K562 (cell line): ENCODE data around the gene MYL5. TPM values are rescaled to one million over a fixed set of nuclear protein-coding genes. Genes with fewer than 3 reads are reported as not detected.

Source experiments
- CBFB ChIP-seq: sonication (generic); formaldehyde crosslinking; IDR thresholded peaks from 2 replicates; pipeline ENCODE4 v1.4.0; 2020; ENCODE audit warnings: mild to moderate bottlenecking, missing genetic modification reagents
- CBX3 ChIP-seq, 2 experiments: IDR thresholded peaks; 1 replicate in 1 of 2; 2 replicates in 1 of 2; pipeline ENCODE4 v1.6.1; 2012; ENCODE audit warnings: inconsistent platforms in 2 of 2, low read length in 2 of 2, borderline replicate concordance in 1 of 2, control low read depth in 1 of 2
- COPS2 ChIP-seq: fragments of 450-650 bp; conservative IDR thresholded peaks from 2 replicates; pipeline ENCODE4 v1.6.1; 2016; ENCODE audit warnings: mild to moderate bottlenecking, moderate library complexity
- FOXP1 ChIP-seq: sonication (generic); formaldehyde crosslinking; IDR thresholded peaks from 2 replicates; pipeline ENCODE4 v1.8.0; 2022; ENCODE audit warnings: mild to moderate bottlenecking, missing genetic modification reagents
- GATAD2B ChIP-seq: fragments of 450-650 bp; IDR thresholded peaks from 2 replicates; pipeline ENCODE4 v1.6.1; 2017; ENCODE audit warnings: mild to moderate bottlenecking, borderline replicate concordance
- L3MBTL2 ChIP-seq: fragments of 450-650 bp; IDR thresholded peaks from 2 replicates; pipeline ENCODE4 v1.6.1; 2016; ENCODE audit warnings: mild to moderate bottlenecking, moderate library complexity
- MAFK ChIP-seq: IDR thresholded peaks from 2 replicates; pipeline ENCODE4 v1.6.1; 2011; ENCODE audit warnings: low read length, improper control_type of control experiment
- MCM5 ChIP-seq: fragments of 450-650 bp; IDR thresholded peaks from 2 replicates; pipeline ENCODE4 v1.6.1; 2016; ENCODE audit warnings: low read depth
- MTF1 ChIP-seq: fragments of 250-450 bp; sonication (Bioruptor Pico); IDR thresholded peaks from 2 replicates; pipeline ENCODE4 v1.9.0; 2021; ENCODE audit warnings: moderate library complexity, mild to moderate bottlenecking, inconsistent platforms, borderline replicate concordance
- MXI1 ChIP-seq: IDR thresholded peaks from 2 replicates; pipeline ENCODE4 v1.6.1; 2011; ENCODE audit warnings: low read depth, mild to moderate bottlenecking, improper control_type of control experiment, low read length
- NR3C1 ChIP-seq: sonication (generic); formaldehyde crosslinking; IDR thresholded peaks from 2 replicates; pipeline ENCODE4 v1.8.1; 2022; ENCODE audit warnings: missing genetic modification reagents
- RBM39 ChIP-seq: fragments of 200-400 bp; formaldehyde crosslinking; optimal IDR thresholded peaks from 2 replicates; pipeline ENCODE3; 2018; ENCODE audit warnings: low read depth, low read length
- RFX5 ChIP-seq: IDR thresholded peaks from 2 replicates; pipeline ENCODE4 v1.6.1; 2011; ENCODE audit warnings: low read depth, mild to moderate bottlenecking, improper control_type of control experiment, low read length
- RUNX1 ChIP-seq: sonication (generic); IDR thresholded peaks from 2 replicates; pipeline ENCODE4 v1.6.1; 2016; ENCODE audit warnings: antibody characterized with exemption, low read depth
- TCFL5 ChIP-seq: fragments of 250-450 bp; sonication (Bioruptor Pico); conservative IDR thresholded peaks from 2 replicates; pipeline ENCODE4 v1.6.1; 2021; ENCODE audit warnings: mild to moderate bottlenecking, moderate library complexity, matching md5 sums
- TEAD4 ChIP-seq, 2 experiments: sonication (generic) in 1 of 2; formaldehyde crosslinking in 1 of 2; IDR thresholded peaks; 2 replicates each; pipeline versions ENCODE4 v1.6.1 to v1.8.0; 2012 to 2022; ENCODE audit warnings: borderline replicate concordance in 1 of 2, inconsistent platforms in 1 of 2, low read length in 1 of 2, mild to moderate bottlenecking in 1 of 2, missing genetic modification reagents in 1 of 2
- TRIM24 ChIP-seq, 2 experiments: fragments of 450-650 bp; IDR thresholded peaks; 2 replicates each; pipeline ENCODE4 v1.6.1; 2016
- ZBTB17 ChIP-seq: fragments of 450-650 bp; formaldehyde crosslinking; IDR thresholded peaks from 2 replicates; pipeline ENCODE4 v1.4.0; 2020; ENCODE audit warnings: mild to moderate bottlenecking
- ZKSCAN1 ChIP-seq: fragments of 150-350 bp; IDR thresholded peaks from 2 replicates; pipeline ENCODE4 v1.6.1; 2016; ENCODE audit warnings: low read depth, low read length
- polyA plus RNA-seq, 8 experiments: library from polyadenylated mRNA; depleted of rRNA in 4 of 8; stranded (reverse) in 5 of 8; unstranded in 3 of 8; fragments of >200 nt; fragmentation: Nextera tagmentation in 2 of 8; fragmentation: Illumina TruSeq in 1 of 8; extraction: Ambion mirVana in 2 of 8; extraction: Trizol in 1 of 8; gene quantifications; 2 replicates each; pipeline versions ENCODE4 v1.2.1 to v1.2.3, GENCODE V29; 2011 to 2014; ENCODE audit warnings: inconsistent platforms in 1 of 8, missing spikeins in 1 of 8
- total RNA-seq, 7 experiments: library from RNA; depleted of rRNA in 6 of 7; stranded (reverse); fragments of >200 nt in 6 of 7; fragmentation: Illumina TruSeq in 2 of 7; extraction: Trizol in 2 of 7; gene quantifications; 2 replicates each; pipeline versions ENCODE4 v1.2.1 to v1.2.3, GENCODE V29; 2011 to 2021; ENCODE audit warnings: low replicate concordance in 1 of 7
- TF ChIP-seq, protein P1 (sequence below): fragments of 250-450 bp; sonication (Bioruptor Pico); IDR thresholded peaks from 2 replicates; pipeline ENCODE4 v1.5.1; 2021; ENCODE audit warnings: mild to moderate bottlenecking
- TF ChIP-seq, protein P2 (sequence below), 3 experiments: fragments of 200-800 bp in 1 of 3; sonication (Bioruptor generic) in 1 of 3; sonication (generic) in 1 of 3; formaldehyde crosslinking in 1 of 3; IDR thresholded peaks; 2 replicates each; pipeline versions ENCODE4 v1.6.1 to v1.8.0; 2016 to 2022; ENCODE audit warnings: mild to moderate bottlenecking in 2 of 3, missing compliant biosample characterization in 2 of 3, missing genetic modification characterization in 2 of 3, missing genetic modification reagents in 1 of 3
- TF ChIP-seq, protein P3 (sequence below): fragments of 450-650 bp; formaldehyde crosslinking; IDR thresholded peaks from 2 replicates; pipeline ENCODE4 v1.4.0; 2022; ENCODE audit warnings: missing genetic modification characterization
- TF ChIP-seq, protein P4 (sequence below): sonication (generic); formaldehyde crosslinking; IDR thresholded peaks from 2 replicates; pipeline ENCODE4 v1.8.0; 2023; ENCODE audit warnings: mild to moderate bottlenecking, missing genetic modification reagents

MYL5 gene
- total and polyA plus RNA-seq, 9 of the 15 experiments (the other 6 are each of a cell fraction or from before 2014, with no cell fraction given), result 1.4 to 10.0 (median 4.1) TPM

DNA sequence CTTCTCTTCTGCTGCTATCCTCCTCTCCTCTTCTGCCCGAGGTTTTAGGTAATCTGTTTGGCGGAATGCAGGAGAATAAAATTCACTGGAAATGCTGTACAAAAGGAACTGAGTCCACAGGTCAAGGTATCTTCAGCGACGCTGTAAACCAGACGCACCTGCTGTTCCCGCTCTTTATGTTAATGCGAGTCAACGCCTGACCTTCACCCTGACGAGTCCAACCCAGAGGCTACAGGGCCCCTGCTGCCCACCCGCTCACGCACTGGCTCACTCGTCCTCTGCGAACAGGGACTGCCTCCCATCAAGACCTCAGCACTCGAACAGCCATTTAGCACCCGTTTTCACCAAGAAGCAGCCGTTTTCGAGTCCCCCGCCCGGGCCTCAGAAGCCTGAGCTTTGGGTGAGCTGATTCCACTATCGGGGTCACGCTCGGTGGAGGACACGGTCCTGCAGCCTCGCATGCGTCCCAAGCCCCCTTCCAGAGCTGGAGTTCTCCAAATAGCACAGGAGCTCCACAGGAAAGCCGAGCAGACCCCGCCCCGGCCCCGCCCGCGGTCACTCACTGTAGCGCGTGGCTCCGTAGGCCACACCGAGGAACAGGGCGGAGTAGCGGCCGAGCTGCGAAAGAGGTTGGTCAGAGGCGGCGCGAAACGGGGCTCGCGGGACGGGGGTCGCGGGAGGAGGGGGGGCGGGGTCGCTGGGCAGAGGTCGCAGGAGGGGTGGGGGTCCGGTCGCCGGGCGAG, 822 bp upstream of the MYL5 start (continued):
- TF ChIP-seq COPS2, result no peak
- TF ChIP-seq TEAD4 (IDR thresholded peaks at IDR 0.05; ENCODE audit: low read length), result no peak
- 0 out of 2 replicates have a peak, but pooled peaks have one; percentile 58 for TF ChIP-seq TEAD4 (CRISPR knock-in tag; IDR thresholded peaks at IDR 0.05; ENCODE audit: borderline replicate concordance)
- TF ChIP-seq MTF1 (CRISPR knock-in tag), result no peak
- TF ChIP-seq GATAD2B, result no peak
- TF ChIP-seq ZKSCAN1, result no peak
- no peak for TF ChIP-seq TCFL5 (CRISPR knock-in tag)
- TF ChIP-seq MXI1, result no peak
- no peak for TF ChIP-seq TRIM24 (IDR thresholded peaks at IDR 0.05)
- no peak for TF ChIP-seq RFX5
- TF ChIP-seq, protein P1, sequence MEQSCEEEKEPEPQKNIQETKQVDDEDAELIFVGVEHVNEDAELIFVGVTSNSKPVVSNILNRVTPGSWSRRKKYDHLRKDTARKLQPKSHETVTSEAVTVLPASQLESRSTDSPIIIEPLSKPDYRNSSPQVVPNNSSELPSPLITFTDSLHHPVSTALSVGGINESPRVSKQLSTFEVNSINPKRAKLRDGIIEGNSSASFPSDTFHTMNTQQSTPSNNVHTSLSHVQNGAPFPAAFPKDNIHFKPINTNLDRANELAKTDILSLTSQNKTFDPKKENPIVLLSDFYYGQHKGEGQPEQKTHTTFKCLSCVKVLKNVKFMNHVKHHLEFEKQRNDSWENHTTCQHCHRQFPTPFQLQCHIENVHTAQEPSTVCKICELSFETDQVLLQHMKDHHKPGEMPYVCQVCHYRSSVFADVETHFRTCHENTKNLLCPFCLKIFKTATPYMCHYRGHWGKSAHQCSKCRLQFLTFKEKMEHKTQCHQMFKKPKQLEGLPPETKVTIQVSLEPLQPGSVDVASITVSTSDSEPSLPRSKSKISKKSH (CRISPR knock-in tag), result no peak
- TF ChIP-seq RUNX1, result no peak
- TF ChIP-seq, protein P2, sequence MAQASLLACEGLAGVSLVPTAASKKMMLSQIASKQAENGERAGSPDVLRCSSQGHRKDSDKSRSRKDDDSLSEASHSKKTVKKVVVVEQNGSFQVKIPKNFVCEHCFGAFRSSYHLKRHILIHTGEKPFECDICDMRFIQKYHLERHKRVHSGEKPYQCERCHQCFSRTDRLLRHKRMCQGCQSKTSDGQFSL (CRISPR knock-in tag; IDR thresholded peaks at IDR 0.05), result no peak
- TF ChIP-seq, protein P2 (tag; IDR thresholded peaks at IDR 0.05), result no peak
- TF ChIP-seq, protein P3, sequence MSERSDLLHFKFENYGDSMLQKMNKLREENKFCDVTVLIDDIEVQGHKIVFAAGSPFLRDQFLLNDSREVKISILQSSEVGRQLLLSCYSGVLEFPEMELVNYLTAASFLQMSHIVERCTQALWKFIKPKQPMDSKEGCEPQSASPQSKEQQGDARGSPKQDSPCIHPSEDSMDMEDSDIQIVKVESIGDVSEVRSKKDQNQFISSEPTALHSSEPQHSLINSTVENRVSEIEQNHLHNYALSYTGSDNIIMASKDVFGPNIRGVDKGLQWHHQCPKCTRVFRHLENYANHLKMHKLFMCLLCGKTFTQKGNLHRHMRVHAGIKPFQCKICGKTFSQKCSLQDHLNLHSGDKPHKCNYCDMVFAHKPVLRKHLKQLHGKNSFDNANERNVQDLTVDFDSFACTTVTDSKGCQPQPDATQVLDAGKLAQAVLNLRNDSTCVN (CRISPR knock-in tag), result no peak
- 0 out of 2 replicates have a peak, but pooled peaks have one; percentile 7 for TF ChIP-seq FOXP1 (CRISPR knock-in tag)
- TF ChIP-seq MAFK, result no peak
- TF ChIP-seq NR3C1, result no peak
- no peak for TF ChIP-seq CBFB
- no peak for TF ChIP-seq MCM5
- TF ChIP-seq, protein P4, sequence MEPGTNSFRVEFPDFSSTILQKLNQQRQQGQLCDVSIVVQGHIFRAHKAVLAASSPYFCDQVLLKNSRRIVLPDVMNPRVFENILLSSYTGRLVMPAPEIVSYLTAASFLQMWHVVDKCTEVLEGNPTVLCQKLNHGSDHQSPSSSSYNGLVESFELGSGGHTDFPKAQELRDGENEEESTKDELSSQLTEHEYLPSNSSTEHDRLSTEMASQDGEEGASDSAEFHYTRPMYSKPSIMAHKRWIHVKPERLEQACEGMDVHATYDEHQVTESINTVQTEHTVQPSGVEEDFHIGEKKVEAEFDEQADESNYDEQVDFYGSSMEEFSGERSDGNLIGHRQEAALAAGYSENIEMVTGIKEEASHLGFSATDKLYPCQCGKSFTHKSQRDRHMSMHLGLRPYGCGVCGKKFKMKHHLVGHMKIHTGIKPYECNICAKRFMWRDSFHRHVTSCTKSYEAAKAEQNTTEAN (CRISPR knock-in tag), result no peak
- no peak for TF ChIP-seq ZBTB17 (CRISPR knock-in tag)
- no peak for TF ChIP-seq RBM39
- peak; percentile 56; the same call in 1 of the 2 replicates for TF ChIP-seq L3MBTL2
- TF ChIP-seq CBX3 (IDR thresholded peaks at IDR 0.05; ENCODE audit: borderline replicate concordance in 1 of 2, low read length in 2 of 2), result peak in 1 of 2 experiments; percentile 34; a peak in 1 of 3 replicates
